HepG2 (cell line): ENCODE results near the gene KRTCAP2.
"Not testable (repeated sequence)": the region's sequence is repeated elsewhere in the genome, so short reads cannot be mapped to it uniquely, and the experiment has no call there.

ENCODE experiments used
- ATF7-NPFF ChIP-seq: sonication (generic); formaldehyde crosslinking; IDR thresholded peaks from 2 replicates; pipeline ENCODE4 v1.8.1; 2023; ENCODE audit warnings: mild to moderate bottlenecking, low read depth, missing genetic modification reagents, moderate library complexity
- DR1 ChIP-seq: sonication (generic); formaldehyde crosslinking; IDR thresholded peaks from 2 replicates; pipeline ENCODE4 v1.8.0; 2021; ENCODE audit warnings: mild to moderate bottlenecking, missing genetic modification reagents, inconsistent platforms
- MAZ ChIP-seq, 2 experiments: sonication (generic) in 1 of 2; formaldehyde crosslinking in 1 of 2; IDR thresholded peaks; 2 replicates each; pipeline versions ENCODE4 v1.5.0 to v1.6.1; 2012 to 2020; ENCODE audit warnings: low read depth in 2 of 2, mild to moderate bottlenecking in 2 of 2, borderline replicate concordance in 1 of 2, improper control_type of control experiment in 1 of 2, low read length in 1 of 2, missing genetic modification reagents in 1 of 2, moderate library complexity in 1 of 2
- PCBP2 ChIP-seq: fragments of 200-400 bp; formaldehyde crosslinking; optimal IDR thresholded peaks from 2 replicates; pipeline ENCODE3; 2018; ENCODE audit warnings: low read length, low read depth; ENCODE audit not compliant: poor library complexity, severe bottlenecking
- REST ChIP-seq, 2 experiments: IDR thresholded peaks; 2 replicates each; pipeline ENCODE4 v1.6.1; 2011 to 2012; ENCODE audit warnings: low read length in 2 of 2, borderline replicate concordance in 1 of 2, low read depth in 1 of 2, mild to moderate bottlenecking in 1 of 2, moderate library complexity in 1 of 2
- ZNF234 ChIP-seq: sonication (generic); formaldehyde crosslinking; conservative IDR thresholded peaks from 2 replicates; pipeline ENCODE4 v1.5.1; 2020; ENCODE audit warnings: mild to moderate bottlenecking, missing genetic modification reagents
- ZNF570 ChIP-seq: sonication (generic); formaldehyde crosslinking; IDR thresholded peaks from 2 replicates; pipeline ENCODE4 v1.4.0; 2020; ENCODE audit warnings: mild to moderate bottlenecking, missing genetic modification reagents, borderline replicate concordance
- ZNF761 ChIP-seq: sonication (generic); formaldehyde crosslinking; conservative IDR thresholded peaks from 2 replicates; pipeline ENCODE4 v1.4.0; 2020; ENCODE audit warnings: mild to moderate bottlenecking, missing genetic modification reagents

- not testable (repeated sequence) for TF ChIP-seq REST (IDR thresholded peaks at IDR 0.05; ENCODE audit: borderline replicate concordance in 1 of 2, low read depth in 1 of 2, low read length in 2 of 2); ATF7-NPFF (CRISPR knock-in tag); DR1 (CRISPR knock-in tag); PCBP2; ZNF761 (CRISPR knock-in tag); ZNF570 (CRISPR knock-in tag); MAZ (IDR thresholded peaks at IDR 0.05; ENCODE audit: borderline replicate concordance, low read depth, low read length); MAZ (CRISPR knock-in tag; IDR thresholded peaks at IDR 0.05; ENCODE audit: low read depth); ZNF234
Observed at GRCh38 chr1:155212051-155212440, 38.9 kb upstream of the KRTCAP2 start.
